GM18519 (cell line): ENCODE results near the gene PDE6G.
A peak's percentile ranks its signal among the peaks of the same experiment; 100 is the strongest.

ENCODE experiments used
- ATAC-seq: cut with Tn5 transposase; IDR thresholded peaks from one replicate; pipeline ENCODE4 v1.9.1; 2021; ENCODE audit warnings: mild to moderate bottlenecking, moderate library complexity; ENCODE audit not compliant: unreplicated experiment, low FRiP score

The PDE6G gene

DNA sequence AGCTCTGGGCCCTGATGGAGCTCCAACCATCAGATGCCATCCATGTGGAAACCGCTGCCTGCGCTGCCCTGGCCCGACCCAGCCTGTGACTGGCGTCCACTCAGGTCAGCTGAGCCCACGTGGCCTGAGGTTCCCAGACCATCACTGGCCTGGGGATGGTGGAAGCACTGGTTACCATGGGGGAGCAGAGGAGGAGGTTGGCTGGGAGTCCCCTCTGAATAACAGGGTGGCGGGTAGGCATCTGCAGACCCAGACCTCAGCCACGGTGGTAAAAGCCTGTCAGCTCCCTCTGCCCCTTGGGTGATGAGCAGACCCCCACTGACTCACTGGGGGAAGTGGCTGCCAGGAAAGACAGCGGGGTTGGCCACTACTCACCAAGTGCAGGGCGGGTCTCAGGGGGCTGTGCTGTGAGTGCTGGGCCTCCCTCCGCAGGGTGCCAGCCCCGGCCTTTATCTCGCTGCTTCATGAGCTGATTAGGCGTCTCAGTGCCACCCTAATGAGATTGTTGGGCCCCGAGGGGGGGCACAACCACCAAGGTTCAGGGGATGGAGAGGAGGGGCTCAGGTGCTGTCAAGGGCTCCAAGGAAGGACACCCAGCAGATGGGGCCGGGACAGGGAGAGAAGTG is at the start of gene PDE6G:
Gene PDE6G, minus strand, starts transcription at position 425 of the 626 bp plus-strand sequence. CDS start 3,237 bp downstream, outside the sequence.
- no peak for ATAC-seq

DNA sequence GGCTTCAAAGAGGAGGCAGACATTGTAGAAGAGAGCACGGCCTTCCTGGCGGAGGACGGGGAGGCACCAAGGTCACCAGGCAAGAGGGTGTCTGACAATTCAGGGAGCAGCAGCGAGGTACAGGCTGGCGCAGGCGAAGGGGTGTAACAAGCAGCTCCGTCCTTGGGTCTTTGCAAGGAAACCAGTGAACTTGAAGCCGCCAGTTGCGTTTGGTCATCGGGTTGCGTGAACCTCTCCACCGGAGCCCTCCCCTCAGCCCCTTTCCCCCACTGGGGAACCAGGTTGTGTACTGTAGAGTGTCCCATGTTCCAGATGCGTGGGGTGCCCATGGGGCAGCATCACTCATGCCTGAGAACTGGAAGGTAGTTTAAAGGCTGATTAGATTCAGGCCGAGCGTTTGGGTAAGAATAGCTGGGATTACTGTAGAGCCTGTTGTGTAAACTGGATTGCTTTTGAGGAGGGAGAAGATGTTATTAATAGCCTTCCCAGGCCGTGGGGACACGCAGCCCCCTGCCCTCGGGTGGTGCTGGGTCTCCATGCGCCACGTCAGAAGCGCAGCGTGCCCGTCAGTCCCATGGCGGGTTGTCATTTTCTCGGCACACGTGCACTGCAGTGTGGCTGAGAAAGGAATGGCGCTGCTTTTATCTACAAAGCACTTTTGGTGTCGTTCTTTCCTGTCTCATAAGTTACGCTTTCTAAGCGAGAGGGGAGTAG is 49.3 kb upstream of the PDE6G start:
- ATAC-seq: no peak

DNA sequence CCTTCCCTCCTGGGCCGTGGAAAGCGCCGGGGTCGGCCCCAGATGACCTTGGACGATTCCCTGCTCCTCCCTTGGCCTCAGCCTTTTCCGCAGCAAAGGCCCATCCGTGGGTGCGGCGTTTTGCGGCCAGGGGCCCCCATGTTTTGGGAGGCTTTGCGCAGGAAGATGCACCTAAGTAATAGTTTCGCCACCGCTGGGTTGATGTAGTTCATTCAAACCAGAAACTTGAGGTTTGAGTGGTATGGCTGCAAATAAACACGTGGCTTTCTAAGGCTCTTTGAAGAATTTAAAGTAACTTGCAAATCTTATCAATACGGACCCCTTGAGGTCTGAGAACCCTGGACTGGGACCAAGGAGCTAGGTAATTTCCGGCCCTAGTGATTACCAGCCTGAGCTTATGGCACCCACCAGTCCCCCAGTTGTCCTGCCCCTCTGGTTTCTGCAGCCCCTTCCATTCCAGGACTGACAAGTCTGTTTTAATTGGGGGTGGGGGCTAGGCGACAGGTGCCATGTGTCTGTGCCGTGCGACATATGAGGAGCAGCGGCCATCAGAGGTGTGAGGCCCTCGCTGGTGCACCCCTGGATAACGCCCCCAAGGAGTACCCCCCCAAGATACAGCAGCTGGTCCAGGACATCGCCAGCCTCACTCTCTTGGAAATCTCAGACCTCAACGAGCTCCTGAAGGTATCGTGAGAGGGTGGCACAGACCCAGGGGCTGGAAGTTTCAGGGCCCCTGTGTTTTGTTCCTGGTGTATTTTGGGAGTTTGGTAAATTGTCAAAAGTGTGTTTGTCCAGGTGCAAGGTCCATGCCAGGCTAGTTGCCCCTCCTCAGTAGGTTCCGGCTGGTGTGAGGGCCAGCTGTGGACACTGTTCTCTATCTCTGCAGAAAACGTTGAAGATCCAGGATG is 47.7 kb upstream of the PDE6G start:
- no peak for ATAC-seq

DNA sequence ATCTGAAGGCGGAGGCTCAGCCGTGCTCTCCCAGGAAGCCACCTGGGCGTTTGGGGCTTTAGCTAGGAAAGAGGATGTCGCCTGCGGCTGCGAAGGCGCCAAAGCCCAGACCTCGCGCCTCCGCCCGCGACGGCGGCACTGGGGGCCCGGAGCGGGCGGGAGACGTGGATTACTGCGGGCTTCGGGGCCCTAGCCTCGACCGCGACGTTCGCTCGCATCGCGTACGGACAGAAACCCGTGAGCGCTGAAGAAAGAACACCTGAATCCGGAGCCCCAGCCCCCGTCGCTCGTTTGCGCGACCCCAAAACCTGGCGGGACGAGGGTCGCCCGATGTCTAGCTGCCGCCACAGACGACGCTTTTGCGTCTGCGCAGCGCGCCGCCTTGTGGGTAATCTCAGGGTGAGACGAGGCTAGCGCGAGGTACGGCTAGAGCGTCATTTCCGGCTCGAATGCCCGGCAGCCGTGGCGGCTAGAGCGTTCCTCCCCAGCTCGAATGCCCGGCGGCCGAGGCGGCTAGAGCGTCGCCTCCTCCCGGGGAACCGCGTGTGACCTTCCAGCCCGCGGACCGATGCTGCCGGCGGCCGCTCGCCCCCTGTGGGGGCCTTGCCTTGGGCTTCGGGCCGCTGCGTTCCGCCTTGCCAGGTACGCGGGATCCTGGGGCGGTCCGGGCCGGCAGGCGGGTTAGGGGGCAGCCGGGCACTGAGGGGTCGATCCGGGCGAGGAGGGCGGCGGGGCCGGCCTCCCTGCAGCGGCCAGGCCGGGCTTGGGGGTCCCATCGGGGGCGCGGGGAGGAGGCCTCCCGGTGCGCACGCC is 46.8 kb upstream of the PDE6G start, which contains the start of gene MRPL12:
Gene MRPL12, plus strand, starts transcription at position 434 of the 813 bp plus-strand sequence. Its CDS starts 135 bp downstream, at position 569.
- ATAC-seq: peak; percentile 59

DNA sequence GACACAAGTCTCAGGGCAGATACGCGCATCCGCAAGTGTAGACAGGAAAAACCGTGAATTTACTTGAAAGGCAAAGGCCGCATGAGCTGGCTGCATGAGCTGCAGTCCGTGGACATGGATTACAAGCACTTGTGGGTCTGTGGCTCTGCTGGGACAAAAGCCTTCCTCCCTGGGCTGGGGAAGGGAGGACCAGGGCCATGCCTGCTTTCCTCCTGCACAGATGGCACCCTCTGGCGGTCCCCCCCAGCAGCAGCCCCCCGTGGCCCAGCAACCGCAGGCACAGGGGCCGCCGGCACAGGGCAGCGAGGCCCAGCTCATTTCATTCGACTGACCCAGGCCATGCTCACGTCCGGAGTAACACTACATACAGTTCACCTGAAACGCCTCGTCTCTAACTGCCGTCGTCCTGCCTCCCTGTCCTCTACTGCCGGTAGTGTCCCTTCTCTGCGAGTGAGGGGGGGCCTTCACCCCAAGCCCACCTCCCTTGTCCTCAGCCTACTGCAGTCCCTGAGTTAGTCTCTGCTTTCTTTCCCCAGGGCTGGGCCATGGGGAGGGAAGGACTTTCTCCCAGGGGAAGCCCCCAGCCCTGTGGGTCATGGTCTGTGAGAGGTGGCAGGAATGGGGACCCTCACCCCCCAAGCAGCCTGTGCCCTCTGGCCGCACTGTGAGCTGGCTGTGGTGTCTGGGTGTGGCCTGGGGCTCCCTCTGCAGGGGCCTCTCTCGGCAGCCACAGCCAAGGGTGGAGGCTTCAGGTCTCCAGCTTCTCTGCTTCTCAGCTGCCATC is 45.1 kb upstream of the PDE6G start:
- no peak for ATAC-seq

DNA sequence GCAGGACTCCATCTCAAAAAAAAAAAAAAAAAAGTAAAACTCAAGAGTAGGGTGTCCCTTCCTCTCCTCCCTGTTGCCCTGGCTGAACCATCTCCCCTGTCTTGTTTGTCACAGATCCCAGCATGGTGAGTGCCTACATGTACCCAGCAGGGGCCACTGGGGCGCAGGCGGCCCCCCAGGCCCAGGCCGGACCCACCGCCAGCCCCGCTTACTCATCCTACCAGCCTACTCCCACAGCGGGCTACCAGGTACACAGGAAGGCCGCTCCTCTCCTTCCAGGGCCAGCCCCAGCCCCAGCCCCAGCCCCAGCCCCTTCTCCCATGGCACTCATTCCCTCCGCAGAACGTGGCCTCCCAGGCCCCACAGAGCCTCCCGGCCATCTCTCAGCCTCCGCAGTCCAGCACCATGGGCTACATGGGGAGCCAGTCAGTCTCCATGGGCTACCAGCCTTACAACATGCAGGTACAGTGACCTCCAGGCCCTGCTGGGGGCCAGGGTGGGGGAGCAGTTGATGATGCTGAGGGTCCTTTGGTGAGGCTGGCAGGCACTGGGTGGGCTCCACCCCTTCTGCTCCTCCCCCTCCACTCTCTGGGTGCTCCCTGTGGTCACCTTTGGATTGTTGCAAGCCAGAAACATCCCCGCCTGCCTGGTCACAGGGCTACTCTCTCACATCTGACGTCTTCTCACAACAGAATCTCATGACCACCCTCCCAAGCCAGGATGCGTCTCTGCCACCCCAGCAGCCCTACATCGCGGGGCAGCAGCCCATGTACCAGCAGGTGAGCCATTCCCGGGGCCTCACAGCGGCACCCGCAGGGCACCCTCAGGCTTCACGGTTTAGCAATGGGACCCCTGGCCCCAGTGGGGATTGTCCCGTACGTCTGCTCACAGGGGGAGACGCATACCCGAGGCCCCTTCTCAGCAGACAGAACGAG is 44.3 kb upstream of the PDE6G start:
- no peak for ATAC-seq

DNA sequence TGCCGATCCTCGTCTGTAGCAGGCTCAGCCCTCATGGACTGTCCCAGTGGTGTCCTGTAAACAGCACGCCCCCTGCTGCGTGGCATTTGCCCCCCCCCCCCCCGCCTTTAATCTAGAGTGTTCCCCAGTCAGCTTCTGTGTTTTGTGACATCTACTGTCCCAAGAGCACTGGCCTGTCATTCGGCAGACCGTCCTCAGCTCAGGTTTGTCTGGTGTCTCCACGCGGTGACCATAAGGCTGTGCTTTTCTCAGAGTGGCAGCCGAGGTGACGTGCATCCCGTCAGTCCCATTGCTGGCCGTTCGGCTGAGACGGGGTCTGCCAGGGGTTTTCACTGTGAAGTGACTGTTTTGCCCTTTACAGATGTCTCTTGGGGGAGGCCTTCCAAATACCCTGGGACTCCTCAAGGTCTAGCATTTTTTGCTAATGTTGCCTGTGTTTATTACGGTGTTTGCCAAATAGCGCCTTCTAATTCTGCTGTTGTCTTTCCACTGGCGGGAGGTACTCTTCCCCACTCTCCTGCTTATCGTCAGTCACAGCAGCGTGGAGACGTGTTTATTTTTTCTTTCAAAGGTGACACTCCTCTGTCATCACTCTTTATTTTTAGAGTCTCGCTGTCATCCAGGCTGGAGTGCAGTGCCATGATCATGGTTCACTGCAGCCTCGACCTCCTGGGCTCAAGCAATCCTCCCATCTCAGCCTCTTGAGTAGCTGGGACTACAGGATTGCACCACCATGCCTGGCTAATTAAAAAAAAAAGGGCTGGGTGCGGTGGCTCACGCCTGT is 41.1 kb upstream of the PDE6G start:
- no peak for ATAC-seq

DNA sequence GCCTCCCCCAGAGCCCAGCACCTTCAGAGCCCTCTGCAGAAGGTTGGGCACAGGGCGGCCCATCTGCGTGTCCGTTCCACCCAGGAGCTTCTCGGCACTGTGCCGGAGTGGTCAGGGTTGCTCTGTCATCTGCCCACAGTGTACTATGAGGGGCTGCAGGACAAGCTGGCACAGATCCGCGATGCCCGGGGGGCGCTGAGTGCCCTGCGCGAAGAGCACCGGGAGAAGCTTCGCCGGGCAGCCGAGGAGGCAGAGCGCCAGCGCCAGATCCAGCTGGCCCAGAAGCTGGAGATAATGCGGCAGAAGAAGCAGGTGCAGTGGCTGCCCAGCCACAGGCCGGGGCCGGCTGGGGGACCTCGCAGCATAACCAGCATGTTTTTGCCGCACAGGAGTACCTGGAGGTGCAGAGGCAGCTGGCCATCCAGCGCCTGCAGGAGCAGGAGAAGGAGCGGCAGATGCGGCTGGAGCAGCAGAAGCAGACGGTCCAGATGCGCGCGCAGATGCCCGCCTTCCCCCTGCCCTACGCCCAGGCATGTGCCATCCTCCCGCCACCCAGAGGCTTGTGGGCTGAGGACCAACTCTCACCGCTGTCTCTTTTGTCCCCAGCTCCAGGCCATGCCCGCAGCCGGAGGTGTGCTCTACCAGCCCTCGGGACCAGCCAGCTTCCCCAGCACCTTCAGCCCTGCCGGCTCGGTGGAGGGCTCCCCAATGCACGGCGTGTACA is 40.0 kb upstream of the PDE6G start:
- ATAC-seq: no peak

DNA sequence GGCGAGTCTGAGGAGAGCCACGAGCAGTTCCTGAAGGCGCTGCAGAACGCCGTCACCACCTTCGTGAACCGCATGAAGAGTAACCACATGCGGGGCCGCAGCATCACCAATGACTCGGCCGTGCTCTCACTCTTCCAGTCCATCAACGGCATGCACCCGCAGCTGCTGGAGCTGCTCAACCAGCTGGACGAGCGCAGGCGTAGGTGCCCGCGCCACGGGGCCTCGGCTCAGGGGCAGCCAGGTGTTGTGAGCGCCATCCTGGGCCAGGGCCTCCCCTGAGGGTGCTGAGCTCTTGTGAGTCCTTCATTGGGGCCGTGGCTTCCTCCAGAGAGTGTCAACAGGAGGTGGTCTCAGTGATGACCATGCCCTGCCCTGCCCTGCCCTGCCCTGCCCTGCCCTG is 39.5 kb upstream of the PDE6G start:
- no peak for ATAC-seq

DNA sequence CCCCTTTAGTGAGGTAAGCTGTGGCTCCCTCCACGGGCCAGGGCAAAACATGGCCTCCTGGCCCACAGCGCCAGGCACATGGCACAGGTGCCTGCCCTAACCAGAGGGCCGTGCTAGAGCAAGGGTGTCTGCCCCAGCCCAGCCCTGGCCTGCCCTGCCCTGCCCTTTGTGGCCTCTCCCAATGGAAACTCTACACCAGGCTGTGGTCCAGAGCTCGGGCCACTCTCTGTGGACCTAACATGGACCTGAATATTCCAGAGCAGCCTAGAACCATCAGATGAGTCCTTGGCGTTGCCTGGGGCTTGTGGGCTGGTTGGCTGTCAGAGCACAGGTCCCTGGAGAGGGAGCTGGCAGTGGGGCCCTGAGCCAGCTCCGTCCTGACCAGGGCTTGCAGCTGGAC is 38.9 kb upstream of the PDE6G start:
- ATAC-seq: no peak

DNA sequence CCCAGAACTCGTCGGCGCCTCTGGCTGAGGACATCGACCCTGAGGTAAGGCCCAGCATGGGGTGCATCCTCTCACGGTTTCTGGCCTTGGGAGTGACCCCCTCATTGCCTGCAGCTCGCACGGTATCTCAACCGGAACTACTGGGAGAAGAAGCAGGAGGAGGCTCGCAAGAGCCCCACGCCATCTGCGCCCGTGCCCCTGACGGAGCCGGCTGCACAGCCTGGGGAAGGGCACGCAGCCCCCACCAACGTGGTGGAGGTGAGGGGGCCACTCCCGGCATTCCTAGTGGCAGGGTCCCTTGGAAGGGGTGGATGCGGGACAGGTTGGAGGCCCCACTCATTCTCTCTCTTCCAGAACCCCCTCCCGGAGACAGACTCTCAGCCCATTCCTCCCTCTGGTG is 38.5 kb upstream of the PDE6G start:
- no peak for ATAC-seq

DNA sequence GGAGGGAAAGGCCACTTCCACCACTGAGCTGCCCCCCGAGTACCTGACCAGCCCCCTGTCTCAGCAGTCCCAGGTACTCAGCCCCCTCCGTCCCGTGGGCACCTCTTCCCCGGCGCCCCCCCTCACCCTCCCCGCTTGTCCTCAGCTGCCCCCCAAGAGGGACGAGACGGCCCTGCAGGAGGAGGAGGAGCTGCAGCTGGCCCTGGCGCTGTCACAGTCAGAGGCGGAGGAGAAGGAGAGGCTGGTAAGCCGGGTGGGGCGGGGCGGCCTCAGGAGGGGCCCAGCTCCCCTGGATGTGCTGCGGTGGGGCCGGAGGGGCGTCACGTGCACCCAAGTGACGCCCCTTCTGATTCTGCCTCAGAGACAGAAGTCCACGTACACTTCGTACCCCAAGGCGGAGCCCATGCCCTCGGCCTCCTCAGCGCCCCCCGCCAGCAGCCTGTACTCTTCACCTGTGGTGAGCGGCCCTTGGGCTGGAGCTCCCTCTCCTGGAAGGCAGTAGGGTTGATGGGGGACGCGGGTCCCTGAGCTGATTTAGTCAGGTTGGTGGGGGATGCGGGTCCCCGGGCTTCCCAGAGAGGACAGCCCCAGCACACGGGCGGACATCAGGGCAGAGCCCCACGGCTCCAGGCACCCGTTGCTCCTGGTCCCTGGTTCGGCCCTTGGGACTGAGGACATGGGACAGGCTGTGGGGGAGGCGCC is 37.3 kb upstream of the PDE6G start:
- ATAC-seq: no peak

DNA sequence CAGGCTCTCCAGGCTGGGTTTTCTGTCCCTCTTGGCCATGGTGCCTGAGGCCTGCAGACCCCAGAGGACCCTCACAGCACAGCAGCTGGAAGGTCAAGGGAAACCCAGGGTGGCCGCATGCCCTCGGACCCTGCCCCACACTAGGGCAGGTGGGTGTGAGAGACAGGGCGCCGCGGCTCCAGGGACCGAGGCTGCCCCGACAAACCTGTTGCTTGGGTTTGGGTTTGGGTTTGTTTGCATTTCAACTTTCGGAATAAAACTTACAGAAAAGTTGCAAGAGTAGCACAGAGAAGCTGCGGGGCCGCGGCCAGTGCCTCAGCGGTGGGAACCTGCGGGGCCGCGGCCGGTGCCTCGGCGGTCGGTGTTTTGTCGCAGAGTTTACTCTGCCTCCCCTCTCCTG is 35.3 kb upstream of the PDE6G start:
- no peak for ATAC-seq

DNA sequence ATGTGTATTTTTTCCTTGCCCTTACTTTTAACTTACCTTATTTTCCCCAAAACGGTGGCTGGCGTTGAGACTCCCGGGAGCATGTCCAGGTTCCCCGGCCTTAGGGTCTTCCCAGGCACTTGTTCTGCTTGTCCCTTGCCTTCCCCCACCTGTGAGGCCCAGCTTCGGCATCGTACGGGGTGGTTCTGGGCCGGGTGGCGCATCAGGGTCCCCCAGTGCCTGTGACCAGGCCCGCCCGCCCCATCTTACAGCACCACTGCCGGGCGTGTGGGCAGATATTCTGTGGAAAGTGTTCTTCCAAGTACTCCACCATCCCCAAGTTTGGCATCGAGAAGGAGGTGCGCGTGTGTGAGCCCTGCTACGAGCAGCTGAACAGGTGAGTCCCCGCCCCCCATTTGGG is 34.9 kb upstream of the PDE6G start:
- no peak for ATAC-seq

DNA sequence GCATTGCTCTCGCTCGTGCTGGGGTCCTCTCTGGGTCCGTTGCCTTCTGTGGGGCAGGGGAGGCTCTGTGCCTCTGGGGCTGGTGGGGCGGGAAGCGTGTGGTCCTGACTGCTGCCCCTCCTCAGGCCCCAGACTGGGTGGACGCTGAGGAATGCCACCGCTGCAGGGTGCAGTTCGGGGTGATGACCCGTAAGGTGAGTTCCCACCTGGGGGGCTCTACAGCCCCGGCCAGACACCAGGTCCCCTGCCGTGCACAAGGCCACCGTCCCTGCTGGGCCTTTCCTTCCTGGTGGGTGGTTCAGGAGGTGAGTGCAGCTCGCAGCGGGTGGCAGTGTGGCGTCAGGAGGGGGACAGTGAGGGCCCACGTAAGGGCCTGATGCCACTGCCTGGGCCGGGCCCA is 34.2 kb upstream of the PDE6G start:
- ATAC-seq: no peak

DNA sequence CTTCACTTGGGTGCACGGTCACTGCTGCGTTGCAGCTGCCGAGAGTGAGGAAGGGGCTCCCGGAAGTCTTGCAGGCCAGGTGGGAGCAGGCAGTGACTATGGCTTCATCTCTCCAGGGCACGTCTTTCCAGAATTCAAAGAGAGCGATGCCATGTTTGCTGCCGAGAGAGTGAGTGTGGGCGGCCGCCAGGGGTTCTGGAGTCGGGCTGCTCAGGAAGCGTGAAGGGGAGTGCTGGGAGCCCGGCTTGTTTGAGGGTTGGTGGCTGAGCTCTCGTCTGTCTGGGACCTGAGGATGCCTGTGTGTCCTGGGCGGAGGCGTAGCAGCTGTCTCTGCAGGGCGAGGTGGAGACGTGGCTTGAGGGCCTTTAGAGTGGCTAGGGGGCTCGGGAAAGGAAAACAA is 33.7 kb upstream of the PDE6G start:
- ATAC-seq: no peak

DNA sequence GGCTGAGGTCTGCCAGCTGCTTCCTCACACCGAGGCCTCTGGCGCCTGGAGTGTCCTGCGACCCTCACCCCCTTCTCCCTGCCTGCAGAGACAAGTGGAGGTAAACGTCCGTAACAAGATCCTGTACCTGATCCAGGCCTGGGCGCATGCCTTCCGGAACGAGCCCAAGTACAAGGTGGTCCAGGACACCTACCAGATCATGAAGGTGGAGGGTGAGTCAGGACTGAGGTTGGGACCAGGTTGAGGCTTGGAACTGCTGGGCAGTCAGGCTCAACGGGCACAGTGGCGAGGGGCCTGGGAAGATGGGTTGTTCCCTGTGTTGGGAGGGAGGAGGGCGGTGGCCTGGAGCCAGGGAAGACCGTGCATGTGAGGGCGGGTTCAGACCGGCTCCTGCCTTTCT is 32.3 kb upstream of the PDE6G start:
- no peak for ATAC-seq
